ENCODE data around the gene POLR2A.

Gene POLR2A

DNA sequence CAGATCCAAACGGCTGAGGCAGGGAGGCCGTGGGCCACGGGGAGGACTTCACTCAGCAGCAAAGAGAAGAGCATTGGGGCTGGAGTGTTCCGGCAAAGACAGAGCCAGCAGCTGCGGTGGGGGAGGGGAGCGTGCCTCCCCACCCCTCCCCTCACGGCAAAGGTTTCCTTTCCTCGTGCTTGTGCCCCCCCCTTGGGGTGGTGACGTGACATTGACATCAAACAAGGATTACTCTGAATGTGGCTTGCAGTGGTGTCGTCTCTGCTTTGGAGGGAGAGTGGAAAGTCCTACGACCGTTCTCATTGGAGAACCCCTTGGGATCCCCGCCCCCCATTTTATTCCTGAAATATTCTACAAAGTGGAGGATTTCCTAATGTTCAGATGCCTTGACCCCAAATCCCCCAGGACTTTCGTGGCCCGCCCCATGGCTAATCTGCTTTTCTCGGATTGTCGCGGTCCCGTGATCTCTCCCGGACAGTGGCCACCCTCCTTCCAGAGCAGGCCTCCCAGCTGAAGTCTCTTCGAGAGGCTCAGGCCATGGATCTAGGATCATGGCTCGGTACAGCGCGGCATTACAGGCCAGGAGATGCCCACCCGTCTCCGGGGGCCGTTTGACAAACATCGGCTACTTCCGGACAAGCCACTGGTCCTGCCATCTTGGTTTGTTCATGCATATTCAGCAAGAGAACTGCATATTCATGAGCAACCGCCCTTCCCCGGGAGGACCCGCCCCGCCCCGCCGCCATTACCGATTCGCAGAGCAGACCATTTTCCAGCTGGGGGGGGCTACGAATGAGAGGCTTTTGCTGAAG is 705 bp upstream of the POLR2A start:
- peak; percentile 94 for DNase-seq
- Histone ChIP-seq H3K4me3 (ENCODE audit: low read depth in 1 of 2, low read length in 2 of 2) (peak overlapping the region; percentile 61 to 70), H3K9me3 (ENCODE audit: insufficient read depth, low read length, severe bottlenecking) (no peaks in the 10 kb centered on the region), H3K27ac (ENCODE audit: low read length) (peak overlapping the region; percentile 100), H2AFZ (ENCODE audit: low read depth, low read length) (peak overlapping the region; percentile 87), H3K27me3 (ENCODE audit: insufficient read depth, low read length, poor library complexity) (no peaks in the 10 kb centered on the region), H3K79me2 (ENCODE audit: insufficient read depth, low read length) (peaks cover 60% of the 10 kb centered on the region), H4K20me1 (ENCODE audit: insufficient read depth, low read length) (peaks cover 36% of the 10 kb centered on the region), H3K9ac (ENCODE audit: low read depth, low read length) (peak overlapping the region; percentile 98), H3K4me1 (ENCODE audit: insufficient read depth, low read length) (peaks cover 55% of the 10 kb centered on the region), H3K4me2 (ENCODE audit: insufficient read depth, low read length) (peak overlapping the region; percentile 70), H3K36me3 (ENCODE audit: insufficient read depth, low read length) (peaks cover 16% of the 10 kb centered on the region)
- peak; percentile 65 for ATAC-seq (ENCODE audit: insufficient read depth, low read depth)
- TF ChIP-seq, protein P1, sequence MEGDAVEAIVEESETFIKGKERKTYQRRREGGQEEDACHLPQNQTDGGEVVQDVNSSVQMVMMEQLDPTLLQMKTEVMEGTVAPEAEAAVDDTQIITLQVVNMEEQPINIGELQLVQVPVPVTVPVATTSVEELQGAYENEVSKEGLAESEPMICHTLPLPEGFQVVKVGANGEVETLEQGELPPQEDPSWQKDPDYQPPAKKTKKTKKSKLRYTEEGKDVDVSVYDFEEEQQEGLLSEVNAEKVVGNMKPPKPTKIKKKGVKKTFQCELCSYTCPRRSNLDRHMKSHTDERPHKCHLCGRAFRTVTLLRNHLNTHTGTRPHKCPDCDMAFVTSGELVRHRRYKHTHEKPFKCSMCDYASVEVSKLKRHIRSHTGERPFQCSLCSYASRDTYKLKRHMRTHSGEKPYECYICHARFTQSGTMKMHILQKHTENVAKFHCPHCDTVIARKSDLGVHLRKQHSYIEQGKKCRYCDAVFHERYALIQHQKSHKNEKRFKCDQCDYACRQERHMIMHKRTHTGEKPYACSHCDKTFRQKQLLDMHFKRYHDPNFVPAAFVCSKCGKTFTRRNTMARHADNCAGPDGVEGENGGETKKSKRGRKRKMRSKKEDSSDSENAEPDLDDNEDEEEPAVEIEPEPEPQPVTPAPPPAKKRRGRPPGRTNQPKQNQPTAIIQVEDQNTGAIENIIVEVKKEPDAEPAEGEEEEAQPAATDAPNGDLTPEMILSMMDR (IDR thresholded peaks at IDR 0.05; ENCODE audit: borderline replicate concordance, extremely low read depth, low read length, poor library complexity, severe bottlenecking), result no peak
- TF ChIP-seq EZH2 (IDR thresholded peaks at IDR 0.05; ENCODE audit: borderline replicate concordance, low read depth, low read length, severe bottlenecking), result no peak

DNA sequence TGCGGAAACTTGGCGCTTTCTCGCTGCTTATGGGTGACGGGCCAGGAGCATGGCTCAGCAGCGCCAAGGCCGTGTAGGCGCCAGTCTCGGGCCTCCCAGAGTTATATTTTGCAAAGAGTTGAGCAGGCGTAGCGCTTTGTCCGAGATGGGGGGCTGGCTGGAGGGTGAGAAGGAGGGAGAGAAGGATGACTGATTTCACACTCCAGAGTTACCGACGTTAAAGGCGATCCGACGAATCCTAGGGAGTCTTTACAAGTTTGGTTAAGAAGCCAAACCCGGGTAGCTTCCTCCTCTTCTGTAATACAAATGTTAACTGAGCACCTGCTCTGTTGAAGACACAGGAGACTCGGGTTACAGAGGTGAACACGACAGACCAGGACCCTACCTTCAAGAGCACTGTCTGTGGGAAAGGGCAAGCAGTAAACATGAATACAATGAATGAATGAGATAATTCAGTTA is 782 bp downstream of the POLR2A start:
- Histone ChIP-seq H3K4me1 (ENCODE audit: insufficient read depth, low read length) (peaks cover 60% of the 10 kb centered on the region), H3K79me2 (ENCODE audit: insufficient read depth, low read length) (peaks cover 61% of the 10 kb centered on the region), H2AFZ (ENCODE audit: low read depth, low read length) (peak overlapping the region; percentile 72), H3K4me2 (ENCODE audit: insufficient read depth, low read length) (peak overlapping the region; percentile 80), H3K27ac (ENCODE audit: low read length) (peak overlapping the region; percentile 100), H3K4me3 (ENCODE audit: low read depth in 1 of 2, low read length in 2 of 2) (peak overlapping the region; percentile 70 to 85), H3K9ac (ENCODE audit: low read depth, low read length) (peak overlapping the region; percentile 98), H3K36me3 (ENCODE audit: insufficient read depth, low read length) (peaks cover 27% of the 10 kb centered on the region), H4K20me1 (ENCODE audit: insufficient read depth, low read length) (peaks cover 45% of the 10 kb centered on the region), H3K9me3 (ENCODE audit: insufficient read depth, low read length, severe bottlenecking) (no peaks in the 10 kb centered on the region), H3K27me3 (ENCODE audit: insufficient read depth, low read length, poor library complexity) (no peaks in the 10 kb centered on the region)
- ATAC-seq (ENCODE audit: insufficient read depth, low read depth) (peak; percentile 53; the same call in 2 of the 3 replicates), DNase-seq (no peak)
- no peak for TF ChIP-seq EZH2 (IDR thresholded peaks at IDR 0.05; ENCODE audit: borderline replicate concordance, low read depth, low read length, severe bottlenecking)
- TF ChIP-seq, protein P1 (IDR thresholded peaks at IDR 0.05; ENCODE audit: borderline replicate concordance, extremely low read depth, low read length, poor library complexity, severe bottlenecking), result peak; percentile 40

DNA sequence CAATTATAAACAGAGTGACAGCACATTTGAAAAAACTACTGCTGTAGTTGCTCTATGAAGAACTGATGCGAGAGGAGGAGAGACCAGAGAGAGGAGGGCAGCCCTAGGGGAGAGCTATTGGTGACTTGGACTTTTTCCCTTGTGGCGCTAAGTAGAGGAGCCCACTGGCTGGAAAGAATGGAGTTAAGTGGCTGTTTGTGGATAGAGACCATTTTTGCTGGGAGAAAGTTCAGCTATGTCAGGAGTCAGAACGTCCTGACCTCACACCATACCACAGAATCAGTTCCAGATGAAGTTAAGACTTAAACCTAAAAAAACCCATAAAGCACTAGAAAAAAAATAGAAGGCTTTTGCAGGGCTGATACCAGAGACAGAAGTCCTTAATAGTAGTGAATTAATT is 2.0 kb downstream of the POLR2A start:
- DNase-seq, result no peak
- peak overlapping the region; percentile 98 for H3K9ac ChIP-seq (ENCODE audit: low read depth, low read length)
- peak overlapping the region; percentile 80 for H3K4me2 ChIP-seq (ENCODE audit: insufficient read depth, low read length)
- TF ChIP-seq, protein P1 (IDR thresholded peaks at IDR 0.05; ENCODE audit: borderline replicate concordance, extremely low read depth, low read length, poor library complexity, severe bottlenecking), result no peak
- TF ChIP-seq EZH2 (IDR thresholded peaks at IDR 0.05; ENCODE audit: borderline replicate concordance, low read depth, low read length, severe bottlenecking), result no peak
- no peaks in the 10 kb centered on the region for H3K27me3 ChIP-seq (ENCODE audit: insufficient read depth, low read length, poor library complexity)
- H3K4me3 ChIP-seq (ENCODE audit: low read depth in 1 of 2, low read length in 2 of 2), result peak overlapping the region in 1 of 2 experiments; percentile 70; a peak in 3 of 4 replicates
- H3K79me2 ChIP-seq (ENCODE audit: insufficient read depth, low read length), result peaks cover 70% of the 10 kb centered on the region
- peaks cover 34% of the 10 kb centered on the region for H3K36me3 ChIP-seq (ENCODE audit: insufficient read depth, low read length)
- H3K4me1 ChIP-seq (ENCODE audit: insufficient read depth, low read length), result peaks cover 59% of the 10 kb centered on the region
- peaks cover 57% of the 10 kb centered on the region for H4K20me1 ChIP-seq (ENCODE audit: insufficient read depth, low read length)
- H3K9me3 ChIP-seq (ENCODE audit: insufficient read depth, low read length, severe bottlenecking), result no peaks in the 10 kb centered on the region
- H2AFZ ChIP-seq (ENCODE audit: low read depth, low read length), result no peak overlapping the region
- no peak for ATAC-seq (ENCODE audit: insufficient read depth, low read depth)
- peak overlapping the region; percentile 41; the same call in 1 of the 2 replicates for H3K27ac ChIP-seq (ENCODE audit: low read length)
